Fibroblast of lung (primary cell): ENCODE measurements around the gene PCSK6.

Experiments used
- EZH2 ChIP-seq: IDR thresholded peaks from 2 replicates; pipeline ENCODE4 v1.5.1; 2012; ENCODE audit warnings: low read length, control low read depth, mild to moderate bottlenecking; ENCODE audit errors: missing control alignments
- TF ChIP-seq, protein P1 (sequence below), 2 donors: IDR thresholded peaks in 1 of 2; conservative IDR thresholded peaks in 1 of 2; 1 replicate in 1 of 2; 2 replicates in 1 of 2; pipeline ENCODE4 v1.5.1; 2011 to 2012; ENCODE audit warnings: low read length in 2 of 2, control low read depth in 1 of 2, inconsistent platforms in 1 of 2, low read depth in 1 of 2, mild to moderate bottlenecking in 1 of 2

DNA sequence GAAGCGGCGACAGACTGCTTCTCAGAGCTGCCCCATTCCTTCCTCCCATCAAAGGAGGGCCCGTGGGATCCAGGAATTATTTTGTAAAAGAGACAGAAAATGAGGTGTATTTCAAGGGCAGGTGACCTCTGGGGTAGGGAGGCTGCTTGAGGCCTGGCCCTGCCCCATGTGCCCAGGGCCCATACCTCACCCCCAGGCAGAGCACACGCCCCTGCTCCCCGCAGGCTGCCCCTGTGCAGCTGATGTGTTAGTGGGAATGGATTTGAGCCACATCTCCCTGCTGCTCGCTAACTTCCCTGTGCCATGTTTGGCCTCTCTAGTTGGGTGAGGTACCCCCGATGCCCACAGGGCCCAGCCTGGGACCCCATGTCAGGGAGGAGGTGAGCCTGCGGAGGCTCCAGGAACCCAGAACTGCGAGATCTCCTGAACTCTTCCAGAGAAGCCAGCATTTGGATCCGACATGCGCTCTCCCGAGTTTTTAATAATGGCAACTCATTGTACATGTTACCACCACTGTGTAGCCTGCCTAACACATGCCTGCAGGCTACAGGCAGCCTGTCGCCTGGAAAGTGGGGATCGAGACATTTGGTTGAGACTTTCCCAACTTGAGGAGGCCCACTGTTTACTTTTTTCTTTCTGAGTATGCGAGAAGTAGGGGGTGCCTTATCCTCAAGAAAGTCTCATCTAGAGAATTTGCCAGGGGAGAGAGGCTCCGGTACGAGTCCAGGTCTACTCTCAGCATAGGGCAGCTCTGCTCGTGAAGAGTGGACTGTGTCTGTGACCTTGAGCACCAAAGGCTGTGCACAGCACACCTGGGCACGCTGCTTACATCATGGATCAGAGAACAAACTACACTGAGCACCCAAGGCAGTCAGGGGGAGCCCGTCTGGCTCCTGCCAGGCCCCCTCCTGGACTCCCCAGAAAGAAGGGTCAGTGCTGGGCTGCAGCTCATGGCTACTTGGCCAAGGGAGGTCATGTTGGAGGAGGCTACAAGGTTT is 36.1 kb downstream of the PCSK6 start:
- TF ChIP-seq, protein P1, sequence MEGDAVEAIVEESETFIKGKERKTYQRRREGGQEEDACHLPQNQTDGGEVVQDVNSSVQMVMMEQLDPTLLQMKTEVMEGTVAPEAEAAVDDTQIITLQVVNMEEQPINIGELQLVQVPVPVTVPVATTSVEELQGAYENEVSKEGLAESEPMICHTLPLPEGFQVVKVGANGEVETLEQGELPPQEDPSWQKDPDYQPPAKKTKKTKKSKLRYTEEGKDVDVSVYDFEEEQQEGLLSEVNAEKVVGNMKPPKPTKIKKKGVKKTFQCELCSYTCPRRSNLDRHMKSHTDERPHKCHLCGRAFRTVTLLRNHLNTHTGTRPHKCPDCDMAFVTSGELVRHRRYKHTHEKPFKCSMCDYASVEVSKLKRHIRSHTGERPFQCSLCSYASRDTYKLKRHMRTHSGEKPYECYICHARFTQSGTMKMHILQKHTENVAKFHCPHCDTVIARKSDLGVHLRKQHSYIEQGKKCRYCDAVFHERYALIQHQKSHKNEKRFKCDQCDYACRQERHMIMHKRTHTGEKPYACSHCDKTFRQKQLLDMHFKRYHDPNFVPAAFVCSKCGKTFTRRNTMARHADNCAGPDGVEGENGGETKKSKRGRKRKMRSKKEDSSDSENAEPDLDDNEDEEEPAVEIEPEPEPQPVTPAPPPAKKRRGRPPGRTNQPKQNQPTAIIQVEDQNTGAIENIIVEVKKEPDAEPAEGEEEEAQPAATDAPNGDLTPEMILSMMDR (conservative IDR thresholded peaks at IDR 0.05 in 1 of 2, IDR thresholded peaks at IDR 0.05 in 1 of 2; ENCODE audit: low read depth in 1 of 2, low read length in 2 of 2): no peak
- TF ChIP-seq EZH2: no peak
